Measurements from ENCODE around the gene PIGX. TPM values are rescaled to one million over a fixed set of nuclear protein-coding genes. Genes with fewer than 3 reads are reported as not detected.

PIGX gene
- total RNA-seq, 2 donors from 2014 or later: 19.5 to 23.3 TPM

DNA sequence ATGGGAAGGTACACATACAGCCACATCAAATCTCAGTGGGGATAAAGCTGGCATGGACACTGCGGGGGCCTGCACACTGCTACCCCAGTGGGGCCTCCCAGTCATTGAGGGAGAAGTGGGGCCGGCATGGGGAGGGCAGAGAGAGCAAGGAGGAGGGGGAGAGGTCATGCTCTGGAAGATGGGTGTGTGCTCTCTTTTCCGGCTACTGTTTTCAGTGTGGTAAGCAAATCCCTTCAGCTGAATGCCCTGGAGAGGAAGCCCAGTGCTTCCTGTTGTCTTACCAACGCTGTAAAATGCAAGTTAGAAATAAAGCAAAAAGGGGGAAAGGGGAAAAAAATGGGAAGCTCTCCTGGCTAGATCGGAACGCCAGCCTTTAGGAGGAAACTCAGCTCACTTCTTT is 41.8 kb upstream of the PIGX start:
- DNase-seq: no peak
- H3K9ac ChIP-seq (ENCODE audit: low read depth in 2 of 2, low read length in 2 of 2): no peak overlapping the region
- H3K4me3 ChIP-seq: no peak overlapping the region

DNA sequence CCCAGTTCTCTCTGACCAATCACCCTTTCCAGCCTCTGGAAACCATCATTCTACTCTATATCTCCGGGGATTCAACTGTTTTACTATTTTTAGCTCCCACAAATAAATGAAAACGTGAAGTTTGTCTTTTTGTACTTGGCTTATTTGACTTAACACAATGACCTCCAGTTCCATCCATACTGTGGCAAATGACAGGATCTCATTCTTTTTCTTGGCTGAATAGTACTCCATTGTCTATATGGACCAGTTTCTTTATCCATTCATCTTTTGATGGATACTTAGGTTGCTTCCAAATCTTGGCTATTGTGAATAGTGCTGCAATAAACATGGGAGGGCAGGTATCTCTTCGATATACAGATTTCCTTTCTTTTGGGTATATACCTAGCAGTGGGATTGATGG is 38.5 kb upstream of the PIGX start:
- Histone ChIP-seq H3K4me3 (no peak overlapping the region), H3K27me3 (no peaks in the 10 kb centered on the region), H3K4me1 (no peaks in the 10 kb centered on the region), H3K9me3 (no peaks in the 10 kb centered on the region), H3K27ac (no peak overlapping the region), H3K9ac (ENCODE audit: low read depth in 2 of 2, low read length in 2 of 2) (no peak overlapping the region), H3K36me3 (no peaks in the 10 kb centered on the region)
- intact Hi-C loops (cut with DNase I): no loop called here
- TF ChIP-seq, protein P1, sequence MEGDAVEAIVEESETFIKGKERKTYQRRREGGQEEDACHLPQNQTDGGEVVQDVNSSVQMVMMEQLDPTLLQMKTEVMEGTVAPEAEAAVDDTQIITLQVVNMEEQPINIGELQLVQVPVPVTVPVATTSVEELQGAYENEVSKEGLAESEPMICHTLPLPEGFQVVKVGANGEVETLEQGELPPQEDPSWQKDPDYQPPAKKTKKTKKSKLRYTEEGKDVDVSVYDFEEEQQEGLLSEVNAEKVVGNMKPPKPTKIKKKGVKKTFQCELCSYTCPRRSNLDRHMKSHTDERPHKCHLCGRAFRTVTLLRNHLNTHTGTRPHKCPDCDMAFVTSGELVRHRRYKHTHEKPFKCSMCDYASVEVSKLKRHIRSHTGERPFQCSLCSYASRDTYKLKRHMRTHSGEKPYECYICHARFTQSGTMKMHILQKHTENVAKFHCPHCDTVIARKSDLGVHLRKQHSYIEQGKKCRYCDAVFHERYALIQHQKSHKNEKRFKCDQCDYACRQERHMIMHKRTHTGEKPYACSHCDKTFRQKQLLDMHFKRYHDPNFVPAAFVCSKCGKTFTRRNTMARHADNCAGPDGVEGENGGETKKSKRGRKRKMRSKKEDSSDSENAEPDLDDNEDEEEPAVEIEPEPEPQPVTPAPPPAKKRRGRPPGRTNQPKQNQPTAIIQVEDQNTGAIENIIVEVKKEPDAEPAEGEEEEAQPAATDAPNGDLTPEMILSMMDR (IDR thresholded peaks at IDR 0.05): no peak
- DNase-seq: no peak

More for the DNA sequence above, 41.8 kb upstream of the PIGX start:
- Histone ChIP-seq H3K27me3 (no peaks in the 10 kb centered on the region), H3K9me3 (no peaks in the 10 kb centered on the region), H3K36me3 (no peaks in the 10 kb centered on the region), H3K4me1 (no peaks in the 10 kb centered on the region), H3K27ac (no peak overlapping the region)
- TF ChIP-seq, protein P1 (IDR thresholded peaks at IDR 0.05): no peak
- intact Hi-C loops (cut with DNase I): no loop called here

DNA sequence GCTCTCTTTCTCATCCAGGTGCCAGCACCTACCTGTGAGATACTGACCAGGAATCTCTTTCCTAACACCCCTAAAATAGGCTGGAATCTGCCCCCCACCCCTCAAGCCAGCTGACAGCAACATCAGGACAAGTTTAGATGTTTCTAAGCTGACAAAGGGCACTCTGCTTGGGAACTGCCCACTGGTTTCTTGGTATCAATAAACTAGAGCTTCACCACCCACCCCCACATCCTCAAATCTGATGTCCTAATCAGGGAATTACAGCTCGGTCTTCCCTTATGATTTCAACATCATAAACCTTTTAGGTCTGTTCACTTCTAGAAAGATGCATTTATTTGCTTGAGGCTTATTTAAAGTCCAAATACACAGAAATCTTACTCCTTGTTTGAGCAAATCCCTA is 34.8 kb upstream of the PIGX start:
- no peak for DNase-seq
- intact Hi-C loops (cut with DNase I): no loop called here
- H3K27me3 ChIP-seq: no peaks in the 10 kb centered on the region
- H3K27ac ChIP-seq: no peak overlapping the region
- TF ChIP-seq, protein P1 (IDR thresholded peaks at IDR 0.05): no peak
- H3K4me1 ChIP-seq: no peaks in the 10 kb centered on the region
- no peak overlapping the region for H3K9ac ChIP-seq (ENCODE audit: low read depth in 2 of 2, low read length in 2 of 2)
- no peaks in the 10 kb centered on the region for H3K36me3 ChIP-seq
- no peaks in the 10 kb centered on the region for H3K9me3 ChIP-seq
- no peak overlapping the region for H3K4me3 ChIP-seq

DNA sequence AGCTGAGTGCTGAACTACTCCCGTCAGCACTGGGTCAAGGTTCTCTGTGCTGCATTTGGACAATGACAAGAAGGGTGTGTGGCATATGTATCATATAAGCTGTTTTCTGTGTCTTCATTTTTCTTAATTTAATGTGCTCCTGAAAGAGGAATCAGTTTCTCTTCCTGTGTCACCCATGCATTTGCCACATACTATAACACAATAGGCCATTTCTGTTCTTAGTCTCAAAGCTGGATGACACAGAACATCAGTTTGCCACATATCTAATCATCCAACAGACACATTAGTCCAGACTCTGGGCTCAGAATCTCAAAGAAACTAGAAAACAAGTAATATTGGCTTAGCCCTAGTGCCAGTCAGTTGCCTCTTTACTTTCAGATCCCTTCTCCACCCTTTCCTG is 34.2 kb upstream of the PIGX start:
- DNase-seq: no peak
- no peak overlapping the region for H3K4me3 ChIP-seq
- H3K27me3 ChIP-seq: no peaks in the 10 kb centered on the region
- H3K27ac ChIP-seq: no peak overlapping the region
- no peak overlapping the region for H3K9ac ChIP-seq (ENCODE audit: low read depth in 2 of 2, low read length in 2 of 2)
- no peaks in the 10 kb centered on the region for H3K4me1 ChIP-seq
- no peaks in the 10 kb centered on the region for H3K36me3 ChIP-seq
- intact Hi-C loops (cut with DNase I): no loop called here
- TF ChIP-seq, protein P1 (IDR thresholded peaks at IDR 0.05): no peak
- H3K9me3 ChIP-seq: no peaks in the 10 kb centered on the region

DNA sequence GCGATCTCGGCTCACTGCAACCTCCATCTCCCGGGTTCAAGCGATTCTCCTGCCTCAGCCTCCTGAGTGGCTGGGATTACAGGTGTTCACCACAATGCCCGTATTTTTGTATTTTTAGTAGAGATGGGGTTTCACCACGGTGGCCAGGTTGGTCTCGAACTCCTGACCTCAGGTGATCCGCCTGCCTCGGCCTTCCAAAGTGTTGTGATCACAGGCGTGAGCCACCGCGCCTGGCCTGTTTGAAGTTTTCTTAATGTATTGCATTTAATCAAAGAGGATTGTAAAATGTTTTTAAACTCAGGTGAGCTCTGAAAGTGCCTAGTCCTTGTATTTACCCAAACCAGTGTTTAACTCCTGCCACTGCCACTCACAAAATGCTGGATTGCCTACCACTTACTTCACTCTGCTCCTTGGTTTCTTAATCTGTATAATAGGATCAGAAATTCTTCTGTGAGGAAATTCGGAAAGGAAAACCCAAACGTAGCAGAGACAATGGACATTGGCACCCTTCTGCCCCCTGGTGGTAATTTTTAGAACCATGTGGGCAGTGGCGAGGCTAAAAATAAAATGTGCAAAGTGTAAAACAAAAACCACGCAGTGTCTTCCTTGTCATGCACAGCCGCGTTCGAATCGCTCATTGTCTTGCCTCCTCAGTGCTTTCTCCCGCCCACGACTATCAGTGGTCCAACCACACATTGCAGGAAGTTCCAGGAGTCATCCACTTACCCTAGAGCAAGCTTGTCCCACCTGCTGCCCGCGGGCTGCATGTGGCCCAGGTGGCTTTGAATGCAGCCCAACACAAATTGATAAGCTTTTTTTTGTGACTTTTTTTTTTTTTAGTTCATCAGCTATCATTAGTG is 27.4 kb upstream of the PIGX start:
- no peaks in the 10 kb centered on the region for H3K36me3 ChIP-seq
- intact Hi-C loops (cut with DNase I): loop anchor here (2.0 kb wide), 1 partner anchor 76 kb away; no protein-coding TSS in a partner anchor
- DNase-seq: peak; percentile 75
- H3K4me1 ChIP-seq: no peaks in the 10 kb centered on the region
- no peak overlapping the region for H3K27ac ChIP-seq
- no peaks in the 10 kb centered on the region for H3K27me3 ChIP-seq
- TF ChIP-seq, protein P1 (IDR thresholded peaks at IDR 0.05): peak; percentile 93
- peak overlapping the region in 1 of 2 donors; percentile 6 for H3K9ac ChIP-seq (ENCODE audit: low read depth in 2 of 2, low read length in 2 of 2)
- H3K4me3 ChIP-seq: no peak overlapping the region
- no peaks in the 10 kb centered on the region for H3K9me3 ChIP-seq

Measured in colonic mucosa (tissue), 4 donors.